Daoy (cell line): ENCODE measurements around the gene KLHL42. TPM values are rescaled to one million over a fixed set of nuclear protein-coding genes. Genes with fewer than 3 reads are reported as not detected.

Experiments
- total RNA-seq: library from RNA; depleted of rRNA; stranded (reverse); fragments of >200 nt; shearing (Covaris generic); gene quantifications from 2 replicates; pipeline ENCODE4 v1.2.3, GENCODE V29; 2014; rRNA removed

KLHL42 gene
- total RNA-seq, 1 experiment from 2014 or later, result 27.7 TPM

Other genes starting within 250 kb of the KLHL42 start
- 1.8 TPM in 1 of 2 replicates, not detected in the other for gene REP15, start 83.8 kb upstream of the KLHL42 start, total RNA-seq
- gene MRPS35, start 69.4 kb upstream of the KLHL42 start, total RNA-seq, result 115 and 149 TPM in 2 replicates
- not detected in 2 replicates for gene MANSC4, start within 50 bp of the KLHL42 start, total RNA-seq
- 67.1 and 75.0 TPM in 2 replicates for gene PTHLH, start 192.5 kb downstream of the KLHL42 start, total RNA-seq